NCI-H2171 treated with DMSO at 0.1 percent for 48 hours (cell line): ENCODE data around the gene SFTA2.
"Not testable (repeated sequence)": the region's sequence is repeated elsewhere in the genome, so short reads cannot be mapped to it uniquely, and the experiment has no call there.

Source experiments
- DNase-seq: peaks from one replicate; lab custom pipeline; 2025; lab: John Stamatoyannopoulos, UW

The SFTA2 gene

GRCh38 chr6:30931969-30932645, at the start of gene SFTA2:
Gene SFTA2, minus strand, starts transcription at chr6:30932170. Its CDS starts 74 bp downstream, at chr6:30932096.
- DNase-seq, result no peak

DNA sequence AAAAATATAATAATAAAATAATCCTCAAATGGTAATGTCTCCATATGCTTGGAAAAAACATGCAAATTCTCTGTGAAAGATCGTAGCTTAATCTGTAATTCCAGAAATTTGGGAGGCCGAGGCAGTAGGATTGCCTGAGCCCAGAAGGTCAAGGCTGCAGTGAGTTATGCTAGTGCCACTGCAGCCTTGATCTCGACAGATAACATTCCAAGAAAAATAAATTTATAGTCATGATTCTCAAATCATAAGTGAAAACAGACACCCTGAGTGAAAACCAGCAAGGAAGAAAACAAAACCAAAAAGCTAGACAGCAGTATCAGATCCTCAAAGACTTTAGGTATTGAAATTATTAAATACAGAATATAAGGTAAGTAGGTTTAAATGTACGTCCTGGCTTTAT, 47.7 kb upstream of the SFTA2 start:
- no peak for DNase-seq

DNA sequence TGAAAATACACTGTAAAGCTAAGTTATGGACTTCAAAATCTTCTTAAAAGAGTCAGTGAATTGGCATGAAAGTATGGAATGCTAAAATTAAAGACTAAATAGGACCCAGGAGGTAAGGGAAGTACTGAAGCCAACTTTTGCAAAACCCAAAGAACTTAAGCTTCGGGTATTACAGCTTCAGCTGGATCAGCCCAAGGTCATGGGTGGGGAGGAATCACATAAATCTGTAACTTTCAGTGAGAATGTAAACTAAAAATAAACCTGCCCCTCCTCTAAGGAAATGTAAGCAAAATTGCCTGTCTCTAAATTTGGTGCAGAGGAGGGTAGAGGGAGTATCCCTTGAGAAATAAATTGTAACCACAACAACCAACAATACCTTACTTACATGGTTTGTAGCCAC, 47.2 kb upstream of the SFTA2 start:
- DNase-seq, result no peak

GRCh38 chr6:30974490-30975252, 42.7 kb upstream of the SFTA2 start:
- no peak for DNase-seq

DNA sequence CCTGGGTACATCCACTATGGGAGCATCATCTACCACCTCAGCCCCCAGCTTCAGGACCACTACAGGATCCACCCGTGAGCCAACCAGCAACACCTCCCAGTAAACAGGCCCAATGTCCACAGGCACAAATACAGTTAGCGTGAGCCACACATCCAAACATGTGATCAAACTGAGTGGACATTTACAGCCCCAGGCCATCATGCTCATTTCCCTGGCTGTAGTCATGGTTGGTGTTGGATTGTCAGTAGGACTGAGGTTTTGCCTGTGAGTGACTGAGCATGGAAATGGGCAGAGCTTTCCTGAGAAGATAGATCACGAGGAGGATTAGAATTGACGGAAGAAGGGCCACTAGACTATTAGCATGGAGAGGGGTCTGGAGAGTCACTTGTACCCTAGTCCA, 40.8 kb upstream of the SFTA2 start:
- DNase-seq, result no peak

DNA sequence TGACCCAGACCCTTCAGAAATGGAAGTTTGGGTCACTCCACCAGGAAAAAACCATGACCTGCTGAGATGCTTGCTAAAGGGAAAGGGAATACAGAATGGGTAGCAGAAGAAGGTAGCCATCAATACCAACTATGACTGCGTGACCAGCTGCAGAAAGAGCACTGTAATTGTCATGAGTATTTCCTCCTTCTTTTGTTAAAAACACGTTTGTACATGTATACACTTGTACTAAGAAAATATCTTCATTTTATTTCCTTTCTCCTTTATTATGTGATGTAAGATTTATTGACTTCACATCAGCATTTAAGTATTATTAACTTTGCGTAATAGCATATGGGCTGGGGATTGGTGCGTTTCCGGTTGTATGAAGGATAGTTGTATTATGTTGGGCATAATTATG, 39.0 kb upstream of the SFTA2 start:
- no peak for DNase-seq

- not testable (repeated sequence) for DNase-seq
Observed at GRCh38 chr6:30969171-30969570, 37.2 kb upstream of the SFTA2 start.

GRCh38 chr6:30966154-30966553, 34.2 kb upstream of the SFTA2 start:
- no peak for DNase-seq

DNA sequence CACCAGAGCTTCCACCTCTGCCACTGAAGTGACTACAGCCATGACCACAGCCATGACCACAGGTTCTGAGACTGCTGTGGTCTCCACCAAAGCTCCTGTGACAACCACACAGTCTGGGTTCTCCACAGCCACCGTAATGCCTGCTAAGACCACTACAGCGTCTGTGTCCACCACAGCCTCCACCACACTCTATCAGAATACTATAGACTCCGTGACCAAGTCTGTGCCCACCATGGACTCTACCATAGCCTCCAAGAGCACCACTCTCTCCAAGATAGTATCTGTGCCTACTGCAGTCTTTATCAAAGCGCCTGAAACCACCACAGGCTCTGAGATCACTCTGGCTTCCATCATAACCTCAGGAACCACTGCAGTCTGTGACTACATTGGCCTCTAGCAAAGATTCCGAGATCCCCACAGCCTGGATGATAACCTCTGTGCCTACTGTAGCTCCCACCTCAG, 33.2 kb upstream of the SFTA2 start:
- no peak for DNase-seq

- no peak for DNase-seq
Observed at GRCh38 chr6:30964075-30964474, 32.1 kb upstream of the SFTA2 start.

GRCh38 chr6:30963641-30964040, 31.7 kb upstream of the SFTA2 start:
- no peak for DNase-seq

DNA sequence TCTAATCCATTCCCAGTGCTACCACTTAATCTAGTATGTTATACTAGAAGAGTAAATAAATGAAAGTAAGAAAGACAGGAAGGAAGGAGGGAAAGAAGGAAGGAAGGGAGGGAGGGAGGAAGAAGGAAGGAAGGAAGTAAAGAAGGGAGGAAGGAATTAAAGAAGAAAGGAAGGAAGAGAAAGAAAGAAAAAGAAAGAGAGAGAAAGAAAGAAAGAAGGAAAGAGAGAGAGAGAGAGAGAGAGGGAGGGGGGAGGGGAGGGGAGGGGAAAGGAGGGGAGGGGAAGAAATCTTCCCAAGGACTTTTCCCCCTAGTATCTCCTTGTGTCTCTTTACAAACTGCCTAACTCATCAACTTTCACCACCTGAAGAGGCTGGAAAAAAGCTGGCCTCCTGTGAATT, 30.7 kb upstream of the SFTA2 start:
- no peak for DNase-seq

DNA sequence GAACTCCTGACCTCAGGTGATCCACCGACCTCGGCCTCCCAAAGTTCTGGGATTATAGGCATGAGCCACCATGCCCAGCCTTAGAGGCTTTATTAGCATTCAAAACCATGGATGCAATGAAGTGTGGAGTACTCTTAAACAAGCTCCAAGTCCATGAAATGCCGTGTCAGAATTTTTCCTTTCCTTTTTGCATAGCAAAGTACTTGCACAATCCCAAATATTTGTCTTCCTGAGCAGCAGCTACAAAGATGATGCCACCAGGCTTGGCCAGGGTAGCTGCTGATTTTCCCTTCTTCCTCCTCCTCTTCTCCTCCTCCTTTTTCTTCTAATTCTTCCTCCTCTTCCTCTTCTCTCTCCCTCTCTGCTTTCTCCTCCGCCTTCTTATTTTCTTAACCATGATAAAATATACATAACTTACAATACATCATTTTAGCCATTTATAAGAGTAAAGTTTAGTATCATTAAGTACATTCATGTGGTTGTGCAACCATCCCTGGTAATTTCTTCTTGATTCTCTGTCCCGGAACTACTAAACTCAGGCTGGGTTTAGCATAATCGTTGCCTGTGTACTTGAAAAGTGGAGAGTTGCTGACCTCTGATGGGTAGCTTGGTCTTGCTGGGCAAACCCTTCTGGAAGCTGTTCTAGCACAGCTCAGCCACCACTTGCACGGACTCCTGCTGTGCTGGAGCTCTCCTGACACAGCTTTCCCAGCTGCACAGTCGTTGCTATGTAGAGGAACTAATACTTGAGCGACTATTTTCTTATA, 29.1 kb upstream of the SFTA2 start:
- DNase-seq, result no peak

GRCh38 chr6:30957716-30958115, 25.7 kb upstream of the SFTA2 start:
- DNase-seq, result no peak

- peak; percentile 10 for DNase-seq
Observed at GRCh38 chr6:30955367-30956042, 23.5 kb upstream of the SFTA2 start.

DNA sequence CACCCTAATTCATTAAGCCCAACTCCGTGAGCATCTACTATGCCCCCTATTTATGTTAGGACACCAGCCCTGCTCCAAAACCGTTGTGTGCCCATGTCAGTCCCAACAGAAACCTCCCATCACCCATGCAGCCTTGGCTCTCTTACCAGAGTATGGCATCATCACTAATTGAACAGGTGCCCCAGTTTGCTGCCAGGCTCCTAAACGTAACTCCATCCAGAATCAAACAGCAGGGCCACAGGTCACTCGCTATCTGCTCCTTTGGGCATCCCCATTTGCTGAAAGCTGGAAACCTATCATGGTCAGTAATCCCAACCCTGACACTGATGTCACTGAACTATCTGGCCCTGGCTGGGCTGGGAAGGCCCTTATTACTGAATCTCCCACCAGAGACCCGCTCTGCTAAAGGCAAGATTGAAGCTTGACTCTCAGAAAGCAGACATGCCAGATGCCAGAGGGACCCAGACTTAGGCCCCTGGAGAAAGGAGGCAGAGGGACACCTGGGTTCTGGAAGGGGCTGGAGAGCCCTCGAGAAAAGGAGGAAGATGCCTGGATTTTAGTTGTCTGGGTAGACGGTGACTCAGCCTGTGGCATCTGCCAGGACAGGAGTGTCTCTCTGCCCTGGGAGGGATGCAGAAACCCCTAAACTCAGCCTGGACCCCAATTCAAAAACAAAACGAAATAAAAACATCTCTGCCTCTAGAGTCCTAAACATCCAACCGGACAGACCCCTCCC, 22.8 kb upstream of the SFTA2 start:
- DNase-seq, result no peak

DNA sequence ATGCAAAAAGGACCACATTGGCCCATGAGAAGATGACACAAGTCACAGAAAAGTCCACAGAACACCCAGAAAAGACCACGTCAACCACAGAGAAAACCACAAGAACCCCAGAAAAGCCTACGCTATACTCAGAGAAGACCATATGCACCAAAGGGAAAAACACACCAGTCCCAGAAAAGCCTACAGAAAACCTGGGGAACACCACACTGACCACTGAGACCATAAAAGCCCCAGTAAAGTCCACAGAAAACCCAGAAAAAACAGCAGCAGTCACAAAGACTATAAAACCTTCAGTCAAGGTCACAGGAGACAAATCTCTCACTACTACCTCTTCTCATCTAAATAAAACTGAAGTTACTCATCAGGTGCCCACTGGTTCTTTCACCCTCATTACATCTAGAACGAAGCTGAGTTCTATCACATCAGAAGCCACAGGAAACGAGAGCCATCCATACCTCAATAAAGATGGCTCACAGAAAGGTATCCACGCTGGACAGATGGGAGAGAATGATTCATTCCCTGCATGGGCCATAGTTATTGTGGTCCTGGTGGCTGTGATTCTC, 20.0 kb upstream of the SFTA2 start:
- no peak for DNase-seq

DNA sequence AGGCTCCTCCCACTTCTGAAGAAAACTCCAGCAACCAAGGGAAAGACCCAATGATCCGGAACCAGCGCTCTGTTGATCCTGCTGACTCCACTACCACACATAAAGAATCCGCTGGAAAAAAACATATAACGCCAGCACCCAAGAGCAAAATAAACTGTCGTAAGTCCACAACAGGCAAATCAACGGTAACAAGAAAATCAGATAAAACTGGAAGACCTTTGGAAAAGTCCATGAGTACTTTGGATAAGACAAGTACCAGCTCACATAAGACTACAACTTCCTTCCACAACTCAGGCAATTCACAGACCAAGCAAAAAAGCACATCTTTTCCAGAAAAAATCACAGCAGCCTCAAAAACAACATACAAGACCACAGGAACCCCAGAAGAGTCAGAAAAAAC, 16.8 kb upstream of the SFTA2 start:
- DNase-seq, result no peak

DNA sequence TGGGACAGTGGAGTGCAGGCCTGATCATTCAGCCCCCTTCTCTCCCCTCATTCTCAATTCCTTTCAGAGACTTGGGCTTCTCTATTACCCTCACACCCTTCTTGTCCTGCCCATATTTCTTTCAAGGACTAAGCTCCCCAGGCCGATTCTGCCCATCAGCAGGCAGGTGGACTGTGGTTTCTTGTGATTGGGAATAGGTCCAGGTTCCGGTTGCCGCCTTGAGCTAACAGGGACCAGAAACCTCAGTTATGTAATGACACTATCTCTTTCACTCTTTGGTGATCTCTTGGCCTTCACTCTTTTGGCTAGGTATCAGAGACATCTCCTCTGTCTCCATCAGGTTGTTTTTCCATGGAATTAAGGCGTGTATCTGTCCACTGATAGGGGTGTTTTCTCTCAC, 15.3 kb upstream of the SFTA2 start:
- DNase-seq, result no peak

- no peak for DNase-seq
Observed at GRCh38 chr6:30945281-30945680, 13.3 kb upstream of the SFTA2 start.

DNA sequence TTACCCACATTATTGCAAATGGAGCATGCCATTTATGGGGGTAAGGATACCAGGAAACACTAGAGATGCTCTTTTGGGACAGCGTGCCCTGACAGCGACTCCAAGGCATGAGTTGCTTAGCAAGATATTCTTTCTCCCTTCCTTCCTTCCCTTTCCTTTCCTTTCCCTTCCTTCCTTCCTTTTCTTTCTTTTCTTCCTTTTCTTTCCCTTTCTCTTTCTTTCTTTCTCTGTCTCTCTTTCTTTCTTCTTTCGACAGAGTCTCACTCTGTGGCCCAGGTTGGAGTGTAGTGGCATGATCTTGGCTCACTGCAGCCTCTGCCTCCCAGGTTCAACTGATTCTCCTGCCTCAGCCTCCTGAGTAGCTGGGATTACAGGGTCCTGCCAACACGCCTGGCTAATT, 12.1 kb upstream of the SFTA2 start:
- DNase-seq, result no peak
